Activated T-cell treated with anti-CD3 and anti-CD28 coated beads, Interleukin-2, amount 50 U/mL, for 24 hours (primary cell): Measurements from ENCODE around the gene LIG4.
"Not testable (repeated sequence)": the region's sequence is repeated elsewhere in the genome, so short reads cannot be mapped to it uniquely, and the experiment has no call there.

Experiments used
- DNase-seq: peaks from one replicate; pipeline ENCODE4 v3.0.0-alpha.2; 2020
- H3K27ac Mint-ChIP-seq: 2 replicates; pipeline ENCODE4 v1.8.0; 2020; ENCODE audit warnings: mild to moderate bottlenecking, mixed read lengths
- H3K27me3 Mint-ChIP-seq: 2 replicates; pipeline ENCODE4 v1.8.0; 2020; ENCODE audit warnings: mixed read lengths
- H3K36me3 Mint-ChIP-seq: 2 replicates; pipeline ENCODE4 v1.8.0; 2020; ENCODE audit warnings: low read depth, mixed read lengths
- H3K4me1 Mint-ChIP-seq: 2 replicates; pipeline ENCODE4 v1.8.0; 2020; ENCODE audit warnings: low read depth, mixed read lengths
- H3K4me3 Mint-ChIP-seq: 2 replicates; pipeline ENCODE4 v1.8.0; 2020; ENCODE audit warnings: mild to moderate bottlenecking, moderate library complexity, mixed read lengths
- H3K9me3 Mint-ChIP-seq: 2 replicates; pipeline ENCODE4 v1.8.0; 2020; ENCODE audit warnings: mixed read lengths

Gene LIG4

DNA sequence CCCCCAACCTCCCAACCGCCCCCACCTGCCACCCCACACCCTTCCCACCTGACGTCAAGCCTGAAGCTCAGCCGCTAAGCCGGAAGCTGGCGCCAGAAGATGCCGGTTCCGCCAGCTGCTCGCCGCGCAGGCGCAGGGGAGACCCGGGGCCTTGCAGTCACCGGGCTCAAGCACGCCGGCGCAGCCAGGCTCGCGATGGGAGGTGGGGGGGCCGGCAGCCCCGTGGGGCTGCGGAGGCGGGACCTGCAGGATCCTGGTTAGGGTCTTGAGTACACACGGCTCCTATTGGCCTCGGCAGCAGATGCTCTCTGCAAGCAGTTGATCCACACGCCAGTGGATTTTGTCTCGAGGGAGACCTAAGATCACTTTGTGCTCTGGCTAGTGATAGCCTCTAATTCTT is at the start of gene LIG4:
Gene LIG4 (minus strand): TSS at position 101 of the 400 bp plus-strand sequence. CDS start 4,268 bp downstream, outside the sequence.
- peak; percentile 92 for DNase-seq
- Mint-ChIP-seq H3K27ac (peak within 1 kb of the TSS; percentile 89), H3K9me3 (peaks cover 5% of the 10 kb centered on the region), H3K4me1 (peaks cover 45% of the 10 kb centered on the region), H3K4me3 (peak within 1 kb of the TSS; percentile 90), H3K27me3 (no peaks in the 10 kb centered on the region), H3K36me3 (peaks cover 54% of the 10 kb centered on the region)

DNA sequence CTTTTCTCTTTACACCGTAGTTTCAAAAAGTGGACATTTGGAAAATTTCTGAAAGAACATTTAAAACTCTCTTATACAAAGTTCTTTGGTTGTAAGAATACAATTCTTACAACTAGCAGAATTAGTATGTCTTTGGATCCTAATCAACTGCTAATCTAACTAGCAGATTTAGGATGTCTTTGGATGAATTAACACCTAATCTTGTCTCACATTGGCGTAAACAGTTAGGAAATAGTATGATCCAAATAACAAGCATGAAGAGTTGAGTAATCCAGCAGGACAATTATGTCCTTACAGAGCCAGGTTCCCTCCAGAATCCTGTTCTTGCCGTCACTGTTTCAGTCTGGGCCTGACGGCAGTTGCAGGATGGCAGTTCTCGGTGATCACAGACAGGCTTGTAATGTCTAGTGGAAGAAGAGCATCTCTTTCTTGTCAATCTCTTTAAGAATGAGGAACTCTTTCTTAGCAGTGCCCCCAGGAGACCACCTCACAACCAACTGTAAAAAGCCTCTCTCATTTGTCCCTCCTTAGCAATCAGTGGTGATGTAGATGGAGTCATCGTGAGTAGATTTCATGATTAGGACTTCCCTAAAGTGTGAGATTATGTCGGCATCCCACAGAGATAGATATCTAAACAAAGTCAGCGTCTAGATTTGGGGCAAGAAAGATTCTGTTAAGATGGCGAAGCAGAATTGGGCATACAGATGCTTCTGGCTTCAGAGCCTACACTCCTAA is 48.5 kb upstream of the LIG4 start:
- peaks cover 3% of the 10 kb centered on the region for H3K36me3 Mint-ChIP-seq
- H3K4me1 Mint-ChIP-seq, result peaks cover 22% of the 10 kb centered on the region
- H3K27me3 Mint-ChIP-seq, result no peaks in the 10 kb centered on the region
- H3K27ac Mint-ChIP-seq, result no peak overlapping the region
- H3K4me3 Mint-ChIP-seq, result no peak overlapping the region
- no peaks in the 10 kb centered on the region for H3K9me3 Mint-ChIP-seq
- DNase-seq, result no peak

DNA sequence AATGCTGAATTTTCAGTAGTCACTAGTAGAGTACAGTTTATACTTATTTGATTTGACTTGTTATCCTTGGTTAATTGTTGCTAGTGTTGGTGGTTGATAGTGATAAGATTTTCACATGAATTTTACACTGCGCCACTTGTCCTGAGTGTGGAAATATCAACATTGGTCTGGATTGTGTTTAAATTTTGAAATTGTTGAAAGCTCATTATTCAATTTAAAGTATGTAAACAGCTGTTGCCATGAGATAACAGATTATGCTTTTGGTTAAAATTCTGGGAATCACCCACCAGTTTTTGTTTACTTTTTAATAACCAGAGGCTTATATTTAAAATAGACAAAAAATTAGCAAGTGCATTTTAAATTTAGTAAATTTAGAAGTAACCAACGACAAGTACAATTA is 41.9 kb upstream of the LIG4 start:
- no peak for DNase-seq
- H3K36me3 Mint-ChIP-seq, result peaks cover 15% of the 10 kb centered on the region
- H3K27me3 Mint-ChIP-seq, result no peaks in the 10 kb centered on the region
- H3K4me1 Mint-ChIP-seq, result peaks cover 3% of the 10 kb centered on the region
- no peak overlapping the region for H3K27ac Mint-ChIP-seq
- no peaks in the 10 kb centered on the region for H3K9me3 Mint-ChIP-seq
- H3K4me3 Mint-ChIP-seq, result no peak overlapping the region

DNA sequence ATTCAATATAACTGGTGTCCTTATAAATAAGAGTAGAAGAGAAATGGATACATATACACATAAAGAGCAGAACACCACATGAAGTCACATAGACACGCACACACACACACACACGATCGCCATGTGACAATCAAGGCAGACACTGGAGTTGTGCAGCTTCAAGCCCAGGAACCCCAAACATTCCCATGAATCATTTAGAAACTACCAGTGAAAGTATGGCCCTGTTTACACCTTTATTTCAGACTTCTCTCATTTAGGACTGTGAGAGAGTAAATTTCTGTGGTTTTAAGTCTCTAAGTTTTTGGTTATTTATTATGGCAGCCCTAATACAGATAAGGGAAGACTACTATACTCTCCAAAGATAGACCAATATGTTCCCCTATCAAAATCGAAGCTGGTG is 33.8 kb upstream of the LIG4 start:
- Mint-ChIP-seq H3K4me3 (no peak overlapping the region), H3K27ac (no peak overlapping the region)

DNA sequence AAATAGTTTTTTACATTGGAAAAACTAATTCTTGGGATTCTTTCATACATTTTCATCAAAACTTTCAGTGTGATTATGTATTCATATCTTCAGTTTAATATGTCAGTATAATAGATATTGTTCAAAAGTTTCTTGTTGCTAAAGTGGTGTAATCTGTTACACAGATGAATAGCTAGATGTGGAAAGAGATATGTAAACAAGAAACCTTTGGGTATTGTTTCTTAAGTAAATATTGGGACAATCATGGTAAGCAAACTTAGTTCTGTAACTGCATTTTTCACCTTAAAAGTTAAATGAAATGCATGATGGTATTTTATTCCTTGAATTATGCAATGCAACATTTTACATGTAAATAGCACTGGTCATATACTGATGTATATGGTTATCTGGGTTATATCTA is 15.0 kb upstream of the LIG4 start:
- peaks cover 40% of the 10 kb centered on the region for H3K36me3 Mint-ChIP-seq
- H3K27me3 Mint-ChIP-seq, result no peaks in the 10 kb centered on the region
- H3K9me3 Mint-ChIP-seq, result no peaks in the 10 kb centered on the region
- DNase-seq, result no peak
- H3K4me1 Mint-ChIP-seq, result peaks cover 38% of the 10 kb centered on the region
- no peak overlapping the region for H3K4me3 Mint-ChIP-seq
- no peak overlapping the region for H3K27ac Mint-ChIP-seq

More for the DNA sequence above, 33.8 kb upstream of the LIG4 start:
- H3K9me3 Mint-ChIP-seq, result peaks cover 30% of the 10 kb centered on the region
- H3K36me3 Mint-ChIP-seq, result peaks cover 12% of the 10 kb centered on the region
- DNase-seq, result no peak
- no peaks in the 10 kb centered on the region for H3K27me3 Mint-ChIP-seq
- peaks cover 7% of the 10 kb centered on the region for H3K4me1 Mint-ChIP-seq

DNA sequence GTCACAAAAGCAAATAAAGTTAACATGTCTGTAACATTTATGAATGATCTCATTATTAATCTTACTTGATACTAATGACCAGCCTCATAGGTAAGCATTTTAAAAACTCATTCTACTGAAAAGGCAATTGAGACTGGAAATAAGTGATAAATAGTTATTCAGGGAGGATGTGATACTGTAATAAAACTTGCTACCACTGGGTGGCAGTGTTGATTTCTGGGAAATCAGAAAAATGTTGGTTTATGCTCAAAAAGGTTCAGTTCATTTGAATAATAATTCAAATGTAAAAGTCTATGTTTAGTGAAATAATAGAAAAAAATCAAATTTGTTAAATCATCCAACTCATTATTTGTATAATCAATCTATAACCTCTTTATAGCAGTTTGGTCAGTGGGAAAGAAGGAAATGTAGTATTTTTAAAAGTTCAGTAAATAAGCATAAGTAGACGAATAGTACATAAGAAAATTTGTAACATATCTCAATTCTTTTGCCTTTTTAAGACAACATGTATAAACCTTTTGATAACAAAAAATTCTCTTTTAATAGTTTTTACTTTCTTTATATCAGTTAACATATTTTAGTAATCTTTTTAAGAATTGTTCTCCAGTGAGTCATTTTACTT is 12.4 kb upstream of the LIG4 start:
- peaks cover 28% of the 10 kb centered on the region for H3K36me3 Mint-ChIP-seq
- peaks cover 59% of the 10 kb centered on the region for H3K4me1 Mint-ChIP-seq

DNA sequence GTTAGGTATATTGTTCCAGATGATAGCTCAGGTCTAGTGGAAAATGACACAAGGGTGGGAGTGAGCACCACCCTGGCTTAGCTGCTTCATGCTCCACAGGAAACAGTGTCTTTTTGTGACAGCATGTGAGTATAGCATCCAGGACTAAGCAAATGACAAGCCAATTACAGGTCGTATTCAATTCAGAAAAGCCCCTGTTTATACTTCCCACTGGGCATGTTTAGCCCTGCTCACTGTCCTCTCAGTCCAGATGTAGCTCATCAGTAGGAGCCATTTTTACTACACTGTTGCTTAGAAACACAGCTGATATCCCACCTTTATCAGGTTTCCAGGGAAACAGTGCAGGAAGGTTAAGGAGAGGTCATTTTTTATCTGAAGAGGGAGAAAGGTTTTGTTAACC is 10.8 kb upstream of the LIG4 start:
- H3K4me3 Mint-ChIP-seq, result no peak overlapping the region
- H3K4me1 Mint-ChIP-seq, result peaks cover 67% of the 10 kb centered on the region
- H3K9me3 Mint-ChIP-seq, result no peaks in the 10 kb centered on the region
- H3K36me3 Mint-ChIP-seq, result peaks cover 29% of the 10 kb centered on the region
- no peak for DNase-seq
- no peaks in the 10 kb centered on the region for H3K27me3 Mint-ChIP-seq
- H3K27ac Mint-ChIP-seq, result peak overlapping the region; percentile 8

More for the DNA sequence above, 12.4 kb upstream of the LIG4 start:
- Mint-ChIP-seq H3K27me3 (no peaks in the 10 kb centered on the region), H3K9me3 (no peaks in the 10 kb centered on the region), H3K27ac (no peak overlapping the region), H3K4me3 (no peak overlapping the region)
- no peak for DNase-seq

DNA sequence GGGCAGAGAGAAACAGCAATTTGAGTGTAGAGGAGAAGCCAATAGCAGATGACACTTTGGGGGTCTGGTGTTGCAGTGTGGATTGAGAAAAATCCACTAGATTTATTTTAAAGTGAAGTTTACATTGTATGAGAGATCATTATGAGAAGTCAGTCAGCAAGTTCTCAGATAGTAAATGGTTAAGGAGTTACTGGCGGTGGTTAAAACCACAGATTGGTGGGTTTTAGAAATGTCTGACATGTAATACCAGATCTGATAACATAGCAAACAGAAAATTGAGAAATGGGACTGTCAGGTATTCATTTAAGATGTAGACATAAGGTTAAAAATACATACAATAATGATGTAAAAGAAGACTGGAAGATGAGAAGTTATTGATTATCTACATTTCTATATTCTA is 10.1 kb upstream of the LIG4 start:
- H3K27ac Mint-ChIP-seq, result peak overlapping the region; percentile 54
- no peaks in the 10 kb centered on the region for H3K9me3 Mint-ChIP-seq
- no peak for DNase-seq
- peaks cover 72% of the 10 kb centered on the region for H3K4me1 Mint-ChIP-seq
- H3K36me3 Mint-ChIP-seq, result peaks cover 24% of the 10 kb centered on the region
- no peaks in the 10 kb centered on the region for H3K27me3 Mint-ChIP-seq
- no peak overlapping the region for H3K4me3 Mint-ChIP-seq

DNA sequence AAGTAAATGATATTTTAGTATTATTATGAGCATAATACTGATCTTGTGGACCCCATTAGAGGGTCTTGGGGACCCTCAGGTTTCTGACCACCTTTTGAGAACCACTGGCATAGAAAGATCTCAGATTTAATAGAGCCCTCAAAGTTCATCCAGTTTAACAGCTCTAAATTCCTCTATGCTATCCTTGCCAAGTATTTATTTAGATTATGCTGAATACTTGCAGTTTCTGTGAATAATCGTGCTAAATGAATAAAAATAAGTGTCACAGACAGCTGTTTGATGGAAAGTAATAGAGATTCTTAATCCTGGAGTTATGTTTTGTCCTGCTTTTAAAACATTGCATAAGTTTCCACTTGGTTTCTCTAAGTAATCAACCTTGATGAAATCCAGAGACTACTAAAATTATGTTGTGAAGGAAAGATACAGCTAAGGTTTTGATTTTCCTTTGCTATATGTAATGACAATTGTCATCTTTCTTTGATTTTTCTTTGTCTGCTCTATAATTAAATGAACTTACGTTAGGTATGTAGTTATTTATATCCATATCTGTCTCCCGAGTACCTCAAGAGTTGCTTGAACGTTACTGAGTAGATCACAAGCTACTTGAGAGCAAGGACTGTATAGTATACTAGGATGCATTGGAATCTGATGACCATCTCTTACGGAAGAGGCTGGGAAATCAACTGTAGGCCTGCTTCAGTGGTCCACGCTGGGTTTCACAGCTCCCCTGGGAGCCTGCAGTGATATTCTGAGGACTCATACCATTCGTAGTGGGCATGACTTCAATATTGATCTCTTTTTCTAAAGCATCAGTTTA is 8.6 kb upstream of the LIG4 start:
- DNase-seq, result no peak
- Mint-ChIP-seq H3K4me1 (peaks cover 78% of the 10 kb centered on the region), H3K36me3 (peaks cover 12% of the 10 kb centered on the region), H3K27me3 (no peaks in the 10 kb centered on the region), H3K4me3 (no peak overlapping the region), H3K27ac (no peak overlapping the region), H3K9me3 (no peaks in the 10 kb centered on the region)

DNA sequence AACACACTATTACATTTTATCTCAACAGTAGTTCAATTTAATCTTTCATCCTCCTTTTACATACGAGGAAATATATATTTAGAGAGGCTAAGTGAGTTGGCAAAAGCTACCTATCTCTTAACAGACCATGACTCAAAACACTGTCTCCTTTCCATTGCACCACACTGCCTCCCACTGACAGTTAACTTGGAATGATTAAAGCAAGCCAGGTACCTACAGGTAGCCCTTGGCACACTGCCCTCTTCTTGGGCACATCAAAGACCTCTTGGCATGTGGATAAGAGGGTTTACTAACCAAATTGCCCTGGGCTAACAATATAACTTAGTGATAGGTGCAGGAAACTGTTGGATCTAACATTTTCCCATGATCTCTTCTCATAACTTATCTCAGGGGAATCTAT is 4.7 kb upstream of the LIG4 start:
- Mint-ChIP-seq H3K27me3 (no peaks in the 10 kb centered on the region), H3K27ac (peak overlapping the region; percentile 92), H3K9me3 (no peaks in the 10 kb centered on the region), H3K36me3 (peaks cover 23% of the 10 kb centered on the region), H3K4me1 (peaks cover 65% of the 10 kb centered on the region), H3K4me3 (peak overlapping the region; percentile 90)
- DNase-seq, result no peak

DNA sequence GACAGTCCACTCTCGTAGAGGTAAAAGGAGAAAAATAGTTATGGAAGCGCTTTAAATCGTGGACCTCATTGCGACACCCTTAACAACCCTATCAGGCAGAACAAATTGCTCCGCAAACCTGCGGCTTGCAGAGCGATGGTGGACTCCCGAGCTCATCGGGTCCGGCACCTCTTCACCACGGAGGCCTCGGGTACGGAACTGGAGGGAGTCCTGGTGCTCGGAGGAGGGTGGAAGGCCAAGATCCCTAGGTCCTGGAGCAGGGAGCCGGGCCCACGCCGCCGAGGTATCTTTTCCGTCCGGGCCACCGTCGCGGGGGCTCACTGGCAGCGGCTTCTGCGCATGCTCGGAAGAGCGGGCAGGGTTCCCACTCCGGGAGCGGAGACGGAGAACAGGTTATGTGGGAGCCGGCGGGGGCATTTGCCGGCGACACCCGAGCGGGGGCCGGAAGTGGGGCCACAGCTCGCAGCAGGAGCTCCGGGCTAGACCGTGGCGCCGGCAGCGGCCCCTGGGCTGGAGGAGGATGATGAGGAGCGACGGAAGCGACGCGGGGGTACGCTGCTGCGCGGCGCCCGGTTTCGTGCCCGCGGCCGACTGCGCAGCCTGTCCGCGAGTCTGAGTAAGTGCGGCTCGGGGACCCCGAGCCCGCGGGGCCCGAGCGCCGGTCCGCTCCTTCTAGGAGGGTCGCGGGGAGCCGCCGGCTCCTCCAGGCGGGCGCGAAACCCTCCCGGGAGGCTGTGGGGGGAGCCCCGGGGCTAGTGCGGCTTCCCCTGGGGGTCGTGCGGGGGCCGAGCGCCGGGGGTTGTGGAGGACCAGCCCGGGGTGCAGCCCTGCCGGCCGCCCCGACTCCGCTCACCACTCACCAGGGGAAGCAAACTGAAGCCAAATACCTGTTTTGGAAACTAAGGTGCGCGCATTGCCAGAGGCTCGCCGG is 3.0 kb upstream of the LIG4 start, which contains the start of gene ABHD13:
Gene ABHD13 (plus strand): TSS at position 349 of the 931 bp plus-strand sequence. CDS start 10,827 bp downstream, outside the sequence.
- H3K4me1 Mint-ChIP-seq, result peaks cover 58% of the 10 kb centered on the region
- H3K4me3 Mint-ChIP-seq, result peak within 1 kb of the TSS; percentile 90
- H3K36me3 Mint-ChIP-seq, result peaks cover 35% of the 10 kb centered on the region
- H3K27me3 Mint-ChIP-seq, result no peaks in the 10 kb centered on the region
- H3K9me3 Mint-ChIP-seq, result no peaks in the 10 kb centered on the region
- peak; percentile 95 for DNase-seq
- H3K27ac Mint-ChIP-seq, result peak within 1 kb of the TSS; percentile 97

DNA sequence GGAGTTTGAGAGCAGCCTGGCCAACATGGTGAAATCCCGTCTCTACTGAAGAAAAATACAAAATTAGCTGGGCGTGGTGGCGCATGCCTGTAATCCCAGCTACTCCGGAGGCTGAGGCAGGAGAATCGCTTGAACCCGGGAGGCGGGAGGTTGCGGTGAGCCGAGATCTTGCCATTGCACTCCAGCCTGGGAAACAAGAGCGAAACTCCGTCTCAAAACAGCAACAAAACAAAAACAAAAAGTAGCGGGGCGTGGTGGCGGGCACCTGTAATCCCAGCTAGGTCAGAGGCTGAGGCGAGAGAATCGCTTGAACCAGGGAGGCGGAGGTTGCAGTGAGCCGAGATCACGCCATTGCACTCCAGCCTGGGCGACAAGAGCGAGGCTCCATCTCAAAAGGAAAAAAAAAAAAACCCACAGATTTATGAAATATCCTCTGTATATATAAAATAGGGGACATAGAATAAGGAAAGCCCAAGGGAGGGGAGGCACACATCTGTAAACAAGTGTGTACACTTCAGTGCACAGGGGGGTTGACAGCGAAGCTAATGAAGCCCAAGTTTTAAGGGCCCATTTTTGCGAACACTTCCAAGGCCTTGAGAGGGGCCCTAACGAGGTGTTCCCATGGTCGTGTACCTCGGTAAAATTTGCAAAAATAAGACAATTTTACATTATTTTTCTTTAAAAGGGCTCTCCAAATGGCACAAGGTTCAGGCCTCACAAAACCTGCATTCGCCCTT is 2.1 kb upstream of the LIG4 start:
- not testable (repeated sequence) for H3K9me3 Mint-ChIP-seq, DNase-seq, H3K27me3 Mint-ChIP-seq
- Mint-ChIP-seq H3K4me1 (peaks cover 56% of the 10 kb centered on the region), H3K27ac (peak overlapping the region; percentile 97), H3K4me3 (peak overlapping the region; percentile 90), H3K36me3 (peaks cover 42% of the 10 kb centered on the region)
